Eye (tissue), 1 donor: ENCODE measurements around the gene CD200R1L.

Experiments
- DNase-seq: peaks from one replicate; pipeline ENCODE4 v3.0.0-alpha.2; 2015

The CD200R1L gene

GRCh38 chr3:112786002-112786590 is 60.6 kb downstream of the CD200R1L start:
- DNase-seq: no peak

- no peak for DNase-seq
Measured at GRCh38 chr3:112785321-112786001, 61.2 kb downstream of the CD200R1L start.

DNA sequence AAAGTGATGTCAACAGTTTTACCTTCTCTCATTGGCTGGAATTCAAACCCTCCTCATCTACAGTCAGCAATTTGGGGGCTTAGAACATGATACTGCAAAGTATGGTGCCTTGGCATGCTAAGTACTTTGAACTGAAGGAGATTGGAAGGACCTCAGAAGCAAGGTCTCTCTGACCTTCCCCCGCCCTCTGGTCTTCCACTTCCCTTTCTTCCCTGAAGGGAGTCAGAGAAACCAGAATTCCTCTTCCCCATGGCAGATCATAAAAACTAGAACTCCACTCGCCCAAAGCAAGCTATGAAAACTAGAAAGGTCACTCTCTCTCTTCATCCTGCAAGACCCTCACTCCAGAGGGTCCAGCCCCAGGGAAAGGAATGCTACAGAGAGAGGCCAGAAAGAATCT is 64.2 kb downstream of the CD200R1L start:
- DNase-seq: no peak

DNA sequence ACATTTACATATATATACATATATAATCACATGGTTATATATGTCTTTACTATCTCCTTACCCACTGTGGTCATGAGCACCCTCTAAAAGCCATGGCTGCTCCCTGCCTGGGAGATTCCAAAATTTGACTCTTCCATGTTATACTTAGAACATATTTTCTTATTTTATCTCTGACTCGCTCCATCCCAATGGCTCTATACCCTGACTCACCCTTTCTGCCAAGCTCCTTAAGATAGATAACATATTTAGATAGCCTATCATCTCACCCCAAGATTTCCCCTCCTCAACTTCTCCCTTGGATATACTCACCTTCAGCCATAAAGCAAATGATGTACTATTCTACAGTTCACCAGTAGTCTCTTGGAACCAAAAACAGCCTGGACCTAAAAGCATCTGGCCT is 65.1 kb downstream of the CD200R1L start:
- DNase-seq: no peak

GRCh38 chr3:112779558-112780480 is 66.8 kb downstream of the CD200R1L start:
- no peak for DNase-seq

DNA sequence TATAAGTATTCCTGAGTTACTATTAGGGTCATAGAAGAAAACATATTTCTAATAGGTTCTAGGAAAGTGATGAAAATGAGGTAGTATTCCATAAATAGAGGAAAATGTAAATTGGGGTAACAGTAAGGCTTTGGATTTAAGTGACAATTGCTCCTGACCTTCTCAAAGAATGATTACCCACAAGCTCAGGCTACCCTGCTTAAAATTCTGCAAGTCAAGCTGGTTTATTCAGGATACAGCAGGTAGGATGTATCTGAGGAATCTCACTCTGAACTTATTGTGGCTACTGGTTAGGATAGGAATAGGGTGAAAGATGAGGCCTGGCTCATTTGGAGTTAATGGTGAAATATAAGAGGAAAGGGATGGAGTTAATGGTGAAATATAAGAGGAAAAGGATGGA is 67.7 kb downstream of the CD200R1L start:
- no peak for DNase-seq

DNA sequence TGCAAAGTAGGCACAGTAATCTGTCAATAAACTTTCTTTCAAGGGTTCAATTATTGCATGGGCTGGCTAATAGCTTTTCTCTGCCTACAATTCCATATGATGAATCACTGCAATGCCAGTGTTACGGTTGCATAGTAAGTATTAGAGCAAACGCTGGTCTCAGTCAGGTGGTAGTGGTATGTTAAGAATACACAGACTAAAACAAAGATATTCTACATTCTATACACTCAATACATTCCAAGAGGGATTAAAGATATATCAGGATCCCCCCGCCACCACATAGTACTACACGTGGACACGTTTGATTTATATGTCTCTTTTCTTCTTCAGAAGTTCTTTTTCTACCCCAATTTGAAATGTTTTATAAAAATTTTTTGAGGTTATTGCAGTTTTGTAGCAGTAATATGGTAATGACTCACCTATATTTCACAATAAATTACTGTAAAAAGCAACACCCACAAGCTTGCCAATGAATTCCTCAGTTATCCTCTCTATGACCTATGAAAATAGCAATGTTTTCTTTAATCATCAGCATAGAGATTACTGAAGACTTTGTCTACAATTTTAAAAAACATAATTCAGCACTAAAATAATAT is 68.2 kb downstream of the CD200R1L start:
- no peak for DNase-seq

DNA sequence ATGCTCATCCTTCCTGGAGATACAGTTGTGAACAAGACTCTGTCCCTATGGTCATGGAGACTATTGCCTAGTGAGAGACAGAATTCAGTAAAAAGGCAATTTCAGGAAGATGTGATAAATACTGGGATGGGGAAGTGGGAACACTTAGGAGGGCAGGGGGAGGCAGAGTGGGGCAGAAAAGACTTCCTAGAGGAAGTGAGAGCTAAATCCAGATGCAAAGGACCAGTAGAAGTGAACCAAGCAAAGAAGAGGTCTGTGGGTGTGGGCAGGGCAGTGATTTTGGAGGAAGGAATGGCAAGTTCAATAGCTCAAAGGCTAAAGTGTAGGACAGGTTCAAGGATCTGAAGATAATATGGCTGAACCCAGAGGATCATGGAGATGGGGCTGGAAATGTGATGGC is 68.9 kb downstream of the CD200R1L start:
- no peak for DNase-seq

- no peak for DNase-seq
Measured at GRCh38 chr3:112776836-112777235, 69.8 kb downstream of the CD200R1L start.

- DNase-seq: no peak
Measured at GRCh38 chr3:112776000-112776399, 70.7 kb downstream of the CD200R1L start.

DNA sequence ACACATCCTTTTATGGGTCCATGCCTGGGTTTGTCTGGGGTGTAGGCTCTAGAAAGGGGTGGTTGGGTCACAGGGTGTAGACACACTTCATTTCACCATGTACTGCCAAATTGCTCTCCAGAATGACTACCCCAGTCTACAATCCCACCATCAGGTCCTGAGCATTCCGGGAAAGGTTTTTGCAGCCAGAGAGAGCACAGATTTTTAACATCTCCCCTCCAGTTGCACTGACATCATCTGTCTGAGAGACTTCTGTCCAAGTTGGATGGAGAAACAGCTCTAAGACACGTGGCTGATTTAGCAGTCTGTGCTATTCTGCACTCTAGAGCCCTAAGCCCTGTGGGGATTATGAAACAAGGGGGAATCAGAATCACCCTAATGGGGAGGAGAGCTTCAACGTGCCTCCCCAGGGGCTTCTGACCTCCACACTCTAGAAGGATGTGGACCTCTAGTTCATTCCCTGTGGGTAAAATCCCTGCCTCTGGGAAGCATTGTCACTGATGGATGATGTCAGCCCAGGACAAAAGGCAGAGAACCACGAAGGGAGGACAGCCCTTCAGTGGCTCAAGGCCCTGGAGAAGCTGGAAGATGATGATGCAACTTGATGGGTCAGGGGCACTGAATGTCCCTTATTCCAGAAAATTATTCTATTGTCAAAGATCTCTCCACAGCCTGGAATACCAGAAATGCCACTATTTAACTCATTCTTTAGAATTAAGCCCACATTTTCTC is 71.5 kb downstream of the CD200R1L start:
- DNase-seq: no peak

DNA sequence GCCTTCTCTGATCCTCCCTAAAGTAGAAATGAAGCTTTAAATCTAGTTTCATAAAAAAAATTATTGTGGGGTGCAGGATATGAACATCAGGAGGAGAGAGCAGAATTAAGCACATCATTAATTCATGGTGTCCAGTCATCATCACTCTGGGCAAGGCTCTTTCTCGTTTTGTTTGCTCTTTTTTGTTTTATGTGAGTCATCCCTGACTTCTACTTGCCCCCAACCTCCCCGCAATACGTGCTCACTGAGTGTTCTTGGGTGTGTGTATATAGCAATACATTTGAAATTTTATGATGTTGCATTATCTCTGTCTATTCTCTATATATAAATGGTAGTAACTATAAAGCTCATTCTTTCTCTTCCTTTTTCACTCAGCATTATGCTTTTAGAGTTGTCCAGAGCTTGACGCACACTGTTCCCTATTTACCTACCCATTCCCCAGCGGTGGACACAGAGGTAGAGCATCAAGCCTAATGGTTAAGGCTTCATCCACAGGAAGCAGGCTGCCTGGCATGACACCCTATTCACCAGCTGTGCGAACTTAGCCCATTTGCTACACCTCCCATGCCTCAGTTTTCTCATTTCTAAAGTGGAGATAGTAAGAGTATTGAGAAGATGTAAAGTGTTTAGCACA is 72.3 kb downstream of the CD200R1L start:
- DNase-seq: no peak

DNA sequence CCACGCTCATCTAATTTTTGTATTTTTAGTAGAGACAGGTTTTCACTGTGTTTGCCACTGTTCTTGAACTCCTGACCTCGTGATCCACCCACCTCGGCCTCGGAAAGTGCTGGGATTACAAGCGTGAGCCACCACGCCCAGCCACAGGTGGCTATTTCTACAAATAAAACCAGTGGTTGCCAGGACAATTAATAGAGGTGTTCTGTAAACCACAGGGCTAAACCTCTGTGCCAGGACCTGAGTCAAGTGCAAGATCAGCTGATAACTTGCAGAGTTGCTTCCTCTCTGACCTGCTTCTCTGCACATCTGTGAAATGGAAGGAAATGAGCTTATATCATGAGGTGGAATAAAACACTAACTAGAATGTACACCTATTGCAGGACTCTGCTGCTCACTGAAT is 72.8 kb downstream of the CD200R1L start:
- no peak for DNase-seq

DNA sequence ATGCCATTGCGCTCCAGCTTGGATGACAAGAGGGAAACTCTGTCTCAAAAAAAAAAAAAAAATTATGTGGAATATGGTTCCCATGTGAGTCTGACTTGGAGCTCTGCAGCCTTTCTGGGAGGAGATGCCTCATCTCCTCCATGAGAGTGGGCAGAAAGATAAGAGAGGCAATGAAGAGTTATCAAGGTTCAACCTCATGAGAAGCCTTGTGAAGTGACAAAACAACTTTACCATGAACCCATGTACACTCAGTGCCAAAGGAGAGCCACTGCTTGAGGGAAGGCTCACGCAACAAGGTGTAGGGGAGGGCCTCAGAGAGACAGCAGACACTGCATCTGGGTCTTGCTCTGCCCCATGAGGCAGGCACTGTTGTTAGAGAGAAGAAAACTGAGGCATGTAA is 75.7 kb downstream of the CD200R1L start:
- no peak for DNase-seq

GRCh38 chr3:112770032-112770626 is 76.5 kb downstream of the CD200R1L start:
- no peak for DNase-seq

GRCh38 chr3:112769286-112769978 is 77.2 kb downstream of the CD200R1L start:
- no peak for DNase-seq

DNA sequence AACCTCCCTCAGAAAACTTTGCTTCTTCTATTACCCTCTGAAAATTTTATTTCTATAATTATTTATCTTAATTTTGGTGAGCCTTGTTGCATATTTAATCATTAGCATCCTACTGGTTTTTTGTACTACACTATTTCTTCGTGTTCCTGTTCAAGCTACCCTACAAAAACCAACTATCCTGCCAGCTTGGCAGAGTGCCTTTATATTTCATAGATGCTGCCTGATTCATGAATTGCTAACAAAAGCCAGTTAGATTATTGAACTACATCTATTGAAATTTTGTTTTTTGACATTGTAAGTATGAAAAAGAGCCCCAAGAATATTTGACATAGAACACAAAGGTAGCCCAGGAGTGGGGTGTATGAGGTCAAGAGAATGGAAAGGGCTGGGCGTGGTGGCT is 78.9 kb downstream of the CD200R1L start:
- no peak for DNase-seq

DNA sequence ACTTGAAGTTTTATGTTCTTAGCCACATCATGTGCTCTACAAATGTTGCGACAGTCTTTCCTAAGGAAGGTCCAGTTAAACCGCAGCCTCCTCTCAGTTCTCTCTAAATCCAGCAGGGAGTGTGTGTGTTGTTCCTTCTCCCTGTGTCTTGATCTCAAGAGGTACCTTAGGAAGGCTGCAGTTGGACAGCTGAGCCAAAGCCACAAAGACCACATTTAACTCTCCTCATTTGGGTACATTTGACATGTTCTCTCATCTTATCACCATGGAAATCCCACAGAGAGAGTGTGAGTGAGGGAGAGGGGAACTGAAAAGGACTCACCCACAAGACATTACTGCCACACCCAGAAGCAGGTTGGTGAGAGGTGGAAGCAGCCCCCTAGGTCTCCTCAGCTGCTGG is 79.5 kb downstream of the CD200R1L start:
- DNase-seq: no peak
